CD4-positive, alpha-beta T cell (primary cell): Measurements from ENCODE around the gene SP1. TPM values are rescaled to one million over a fixed set of nuclear protein-coding genes. Genes with fewer than 3 reads are reported as not detected.
"Not testable (repeated sequence)": the region's sequence is repeated elsewhere in the genome, so short reads cannot be mapped to it uniquely, and the experiment has no call there.

Source experiments
- ATAC-seq: fragments of 200-7000 bp; cut with Tn5 transposase; one replicate; pipeline ENCODE4 v1.10.0; 2022; ENCODE audit warnings: mild to moderate bottlenecking; ENCODE audit not compliant: poor library complexity
- CTCF ChIA-PET: fragments of 350-600 bp; sonication (Branson Sonifier 250); formaldehyde crosslinking; loops from one replicate; lab custom pipeline; 2021; ENCODE audit warnings: antibody characterized with exemption, inconsistent platforms; lab: Charles Lee
- POLR2A ChIA-PET: fragments of 350-600 bp; sonication (Branson Sonifier 250); formaldehyde crosslinking; loops from one replicate; lab custom pipeline; 2021; ENCODE audit warnings: antibody characterized with exemption, inconsistent platforms; lab: Charles Lee
- DNase-seq, 14 experiments: peaks; one replicate each; pipeline ENCODE4 v3.0.0-alpha.2; 2013 to 2020; ENCODE audit warnings: mixed read lengths in 2 of 14
- H3K27ac ChIP-seq, 2 donors: one replicate each; pipeline versions ENCODE4 v1.5.1 to v1.7.0; 2013; ENCODE audit warnings: low read length in 2 of 2, low read depth in 1 of 2, mild to moderate bottlenecking in 1 of 2
- H3K27me3 ChIP-seq, 2 experiments: 1 replicate in 1 of 2; 2 replicates in 1 of 2; pipeline versions ENCODE4 v1.6.1 to v1.7.0; 2013; ENCODE audit warnings: low read length in 2 of 2, control low read depth in 1 of 2, mild to moderate bottlenecking in 1 of 2, moderate library complexity in 1 of 2; ENCODE audit not compliant: insufficient read depth in 2 of 2, control insufficient read depth in 1 of 2
- H3K36me3 ChIP-seq: one replicate; pipeline ENCODE4 v1.6.1; 2013; ENCODE audit warnings: low read length, control low read depth; ENCODE audit not compliant: insufficient read depth
- H3K4me1 ChIP-seq: one replicate; pipeline ENCODE4 v1.6.1; 2013; ENCODE audit warnings: low read length, control low read depth; ENCODE audit not compliant: insufficient read depth
- H3K4me3 ChIP-seq: one replicate; pipeline ENCODE4 v1.5.1; 2013; ENCODE audit warnings: mild to moderate bottlenecking, low read length, moderate library complexity
- H3K9me3 ChIP-seq, 2 experiments: 1 replicate in 1 of 2; 2 replicates in 1 of 2; pipeline versions ENCODE4 v1.6.1 to v1.7.0; 2013; ENCODE audit warnings: low read length in 2 of 2, mild to moderate bottlenecking in 2 of 2, control low read depth in 1 of 2, moderate library complexity in 1 of 2; ENCODE audit not compliant: control insufficient read depth in 1 of 2, insufficient read depth in 1 of 2
- H3K27ac Mint-ChIP-seq: one replicate; pipeline ENCODE4 v1.8.0; 2020; ENCODE audit warnings: mixed read lengths
- H3K27me3 Mint-ChIP-seq: one replicate; pipeline ENCODE4 v1.8.0; 2021; ENCODE audit warnings: mixed read lengths
- H3K36me3 Mint-ChIP-seq: one replicate; pipeline ENCODE4 v1.8.0; 2021; ENCODE audit warnings: low read depth, mixed read lengths
- H3K4me1 Mint-ChIP-seq: one replicate; pipeline ENCODE4 v1.8.0; 2021; ENCODE audit warnings: low read depth, mixed read lengths
- H3K4me3 Mint-ChIP-seq: one replicate; pipeline ENCODE4 v1.8.0; 2020; ENCODE audit warnings: mild to moderate bottlenecking, mixed read lengths
- H3K9me3 Mint-ChIP-seq: one replicate; pipeline ENCODE4 v1.8.0; 2020; ENCODE audit warnings: mixed read lengths
- CTCF ChIP-seq: fragments of 200-600 bp; IDR thresholded peaks from one replicate; pipeline ENCODE4 v1.8.0; 2022; ENCODE audit warnings: antibody characterized with exemption, mild to moderate bottlenecking
- intact Hi-C, 2 experiments: fragments of 100-400 bp; cut with DNase I in 1 of 2; cut with micrococcal nuclease in 1 of 2; formaldehyde crosslinking; loops; one replicate each; pipeline versions ENCODE4 v1.15.1 to v1.9.0; 2023 to 2025; cut with DNase I, micrococcal nuclease
- total RNA-seq, 174 experiments: library from RNA in 2 of 174; stranded (reverse) in 2 of 174; gene quantifications; one replicate each; pipeline ENCODE4 v1.2.3 and lab custom pipeline; 2021 to 2026

SP1 gene
- total RNA-seq, 2 experiments from 2014 or later = 42.3 to 43.3 TPM

DNA sequence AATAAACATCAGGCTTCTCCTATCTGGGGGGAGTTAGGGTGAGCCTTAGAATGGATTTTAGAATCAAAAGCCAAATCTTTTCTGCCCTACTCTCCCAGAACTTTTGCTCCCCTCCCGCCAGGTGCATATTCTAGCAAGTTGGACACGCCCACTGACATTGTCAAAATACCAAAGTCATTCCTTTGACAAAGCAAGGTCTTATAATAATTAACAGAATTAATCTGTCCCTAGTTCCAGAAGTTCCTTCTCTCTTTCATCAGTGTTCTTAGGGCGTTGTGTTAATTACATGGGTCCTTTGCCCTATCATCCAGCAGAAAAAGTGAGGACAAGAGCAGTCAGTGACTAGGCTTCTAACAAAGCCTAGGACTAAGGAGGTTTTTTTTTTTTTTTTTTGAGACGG is 64.0 kb downstream of the SP1 start:
- Histone ChIP-seq H3K4me1 (peaks cover 37% of the 10 kb centered on the region), H3K36me3 (peaks cover 45% of the 10 kb centered on the region), H3K27ac (no peak overlapping the region), H3K27me3 (no peaks in the 10 kb centered on the region), H3K9me3 (no peaks in the 10 kb centered on the region), H3K4me3 (no peak overlapping the region)
- peaks cover 57% of the 10 kb centered on the region for H3K4me1 Mint-ChIP-seq
- DNase-seq (no peak), ATAC-seq (no peak)
- peaks cover 68% of the 10 kb centered on the region for H3K36me3 Mint-ChIP-seq
- H3K27ac Mint-ChIP-seq = peak overlapping the region; percentile 52
- H3K27me3 Mint-ChIP-seq = no peaks in the 10 kb centered on the region
- H3K9me3 Mint-ChIP-seq = no peaks in the 10 kb centered on the region
- intact Hi-C loops = loop anchor here in 1 of 2 experiments (5.0 kb wide), 1 partner anchor 62 kb away; the partner anchor contains the start of gene SP1
- TF ChIP-seq CTCF = no peak
- POLR2A ChIA-PET = no interaction called here
- CTCF ChIA-PET = no interaction called here
- H3K4me3 Mint-ChIP-seq = peak overlapping the region; percentile 47

- Mint-ChIP-seq H3K36me3 (peaks cover 68% of the 10 kb centered on the region), H3K4me3 (peak overlapping the region; percentile 48), H3K27ac (peak overlapping the region; percentile 24), H3K4me1 (peaks cover 57% of the 10 kb centered on the region)
- POLR2A ChIA-PET, H3K27ac ChIP-seq, H3K27me3 Mint-ChIP-seq, H3K27me3 ChIP-seq, H3K9me3 ChIP-seq, DNase-seq, H3K9me3 Mint-ChIP-seq, H3K4me3 ChIP-seq, CTCF ChIA-PET, ATAC-seq: not testable (repeated sequence)
- Histone ChIP-seq H3K36me3 (peaks cover 45% of the 10 kb centered on the region), H3K4me1 (peaks cover 37% of the 10 kb centered on the region)
- intact Hi-C loops = loop anchor here in 1 of 2 experiments (5.0 kb wide), 1 partner anchor 62 kb away; the partner anchor contains the start of gene SP1
These were observed 64.8 kb downstream of the SP1 start for GRCh38 chr12:53444593-53445325.

DNA sequence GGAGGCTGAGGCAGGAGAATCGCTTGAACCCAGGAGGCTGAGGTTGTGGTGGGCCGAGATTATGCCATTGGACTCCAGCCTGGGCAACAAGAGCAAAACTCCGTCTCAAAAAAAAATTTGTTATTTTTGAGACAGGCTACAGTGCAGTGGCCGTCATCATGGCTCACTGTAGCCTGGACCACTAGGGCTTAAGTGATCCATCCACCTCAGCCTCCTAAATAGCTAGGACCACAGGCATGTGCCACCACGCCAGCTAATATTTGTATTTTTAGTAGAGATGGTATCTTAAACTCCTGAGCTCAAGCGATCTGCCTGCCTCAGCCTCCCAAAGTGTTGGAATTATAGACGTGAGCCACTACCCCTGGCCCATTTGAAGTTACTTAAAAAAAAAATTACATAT is 71.0 kb downstream of the SP1 start:
- H3K4me1 Mint-ChIP-seq = peaks cover 50% of the 10 kb centered on the region
- intact Hi-C loops = loop anchor here (1.0 to 10.0 kb wide), 3 partner anchors 10 to 446 kb away; partner anchors contain the start of genes AAAS (in 1 of the 2), EIF4B (in 1 of the 2) and PRR13 (in 1 of the 2)
- H3K36me3 Mint-ChIP-seq = peaks cover 67% of the 10 kb centered on the region
- Histone ChIP-seq H3K9me3 (no peaks in the 10 kb centered on the region), H3K27ac (no peak overlapping the region), H3K27me3 (no peaks in the 10 kb centered on the region), H3K4me1 (peaks cover 16% of the 10 kb centered on the region), H3K4me3 (no peak overlapping the region), H3K36me3 (peaks cover 47% of the 10 kb centered on the region)
- H3K4me3 Mint-ChIP-seq = no peak overlapping the region
- no peaks in the 10 kb centered on the region for H3K27me3 Mint-ChIP-seq
- ChIA-PET CTCF (interaction anchor here (0.7 to 3.0 kb wide), 5 partner anchors 8 to 127 kb away, joined by 3 to 14 read pairs (median 4); partner anchors contain the start of genes MAP3K12, PRR13 and TARBP2), POLR2A (interaction anchor here (0.6 to 1.4 kb wide), 5 partner anchors 10 to 71 kb away, joined by 3 to 5 read pairs (median 4); partner anchors contain the start of genes PRR13, SP1 and TARBP2)
- H3K27ac Mint-ChIP-seq = no peak overlapping the region
- TF ChIP-seq CTCF = no peak
- H3K9me3 Mint-ChIP-seq = no peaks in the 10 kb centered on the region
- DNase-seq = no peak
- no peak for ATAC-seq
